HCT116 (cell line): ENCODE data around the gene OR2S2. TPM values are rescaled to one million over a fixed set of nuclear protein-coding genes. Genes with fewer than 3 reads are reported as not detected.

Experiments used
- ATAC-seq: fragments of 200-7000 bp; cut with Tn5 transposase; 2 replicates; pipeline ENCODE4 v1.9.1; 2020; ENCODE audit warnings: mild to moderate bottlenecking, moderate library complexity
- BruUV-seq: library from RNA; stranded (reverse); fragments of 400-500 nt; replicated peaks from 2 replicates; lab custom pipeline; 2021; lab: Mats Ljungman, UMichigan
- CTCF ChIA-PET: fragments of 300-600 bp; sonication (Branson Sonifier 250); formaldehyde crosslinking; loops from one replicate; lab custom pipeline; 2021; ENCODE audit warnings: antibody characterized with exemption; lab: Charles Lee
- POLR2A ChIA-PET: fragments of 300-600, 350-600 bp; sonication (Branson Sonifier 250); formaldehyde crosslinking; loops from one replicate; lab custom pipeline; 2021; ENCODE audit warnings: antibody characterized with exemption; lab: Charles Lee
- RAD21 ChIA-PET, 2 experiments: fragments of 300-600 bp; sonication (Branson Sonifier 250); formaldehyde crosslinking; loops; one replicate each; lab custom pipeline; 2023; ENCODE audit warnings: low total read pairs in 2 of 2; ENCODE audit not compliant: uncharacterized antibody in 2 of 2, unreplicated experiment in 2 of 2, low non-redundant PET in 1 of 2; lab: Charles Lee
- DNase-seq: peaks from one replicate; pipeline ENCODE4 v3.0.0-alpha.2; 2010; ENCODE audit warnings: low read depth, low spot score
- H2AFZ ChIP-seq: fragments of 200-600 bp; shearing (Covaris generic), sonication (generic); 2 replicates; pipeline ENCODE4 v1.6.1; 2017; ENCODE audit warnings: low read depth, mixed run types, mixed read lengths, antibody characterized with exemption, low read length; ENCODE audit not compliant: poor library complexity, severe bottlenecking
- H3K27ac ChIP-seq: 2 replicates; pipeline ENCODE4 v1.5.1; 2012; ENCODE audit warnings: low read depth, low read length
- H3K27me3 ChIP-seq: fragments of 200-600 bp; sonication (generic); 2 replicates; pipeline ENCODE4 v1.6.1; 2016; ENCODE audit warnings: mixed run types, low read length, mixed read lengths; ENCODE audit not compliant: insufficient read depth
- H3K36me3 ChIP-seq, 2 experiments: fragments of 200-500 bp in 1 of 2; fragments of 200-600 bp in 1 of 2; sonication (Bioruptor generic) in 1 of 2; sonication (generic) in 1 of 2; 2 replicates each; pipeline versions ENCODE4 v1.5.1 to v1.6.1; 2014 to 2016; ENCODE audit warnings: low read length in 2 of 2, inconsistent platforms in 1 of 2, mixed read lengths in 1 of 2, mixed run types in 1 of 2; ENCODE audit not compliant: insufficient read depth in 2 of 2, control insufficient read depth in 1 of 2
- H3K4me1 ChIP-seq, 2 experiments: fragments of 200-600 bp in 1 of 2; sonication (generic) in 1 of 2; 2 replicates each; pipeline versions ENCODE4 v1.5.1 to v1.6.1; 2012 to 2017; ENCODE audit warnings: low read length in 2 of 2, inconsistent platforms in 1 of 2, mild to moderate bottlenecking in 1 of 2, mixed read lengths in 1 of 2, mixed run types in 1 of 2, moderate library complexity in 1 of 2; ENCODE audit not compliant: insufficient read depth in 2 of 2, control insufficient read depth in 1 of 2
- H3K4me2 ChIP-seq: fragments of 200-600 bp; sonication (generic); 2 replicates; pipeline ENCODE4 v1.6.1; 2017; ENCODE audit warnings: mixed run types, low read length, mixed read lengths
- H3K4me3 ChIP-seq, 2 experiments: fragments of 200-600 bp in 1 of 2; sonication (generic) in 1 of 2; replicated peaks in 1 of 2; 2 replicates each; pipeline ENCODE4 v1.5.1; 2011 to 2016; ENCODE audit warnings: low read length in 2 of 2, control low read depth in 1 of 2, low read depth in 1 of 2, mild to moderate bottlenecking in 1 of 2, mixed read lengths in 1 of 2, mixed run types in 1 of 2
- H3K79me2 ChIP-seq: fragments of 200-600 bp; sonication (generic); 2 replicates; pipeline ENCODE4 v1.6.1; 2017; ENCODE audit warnings: mild to moderate bottlenecking, mixed run types, low read length, moderate library complexity, mixed read lengths; ENCODE audit not compliant: insufficient read depth
- H3K9ac ChIP-seq: fragments of 200-600 bp; sonication (generic); 2 replicates; pipeline ENCODE4 v1.6.1; 2016; ENCODE audit warnings: low read length, mixed read lengths
- H3K9me2 ChIP-seq: fragments of 200-600 bp; sonication (generic), shearing (Covaris generic); 2 replicates; pipeline ENCODE4 v1.6.1; 2017; ENCODE audit warnings: mixed run types, mild to moderate bottlenecking, moderate library complexity; ENCODE audit not compliant: insufficient read depth
- H3K9me3 ChIP-seq, 2 experiments: fragments of 200-500 bp in 1 of 2; fragments of 200-600 bp in 1 of 2; sonication (Bioruptor generic) in 1 of 2; sonication (generic) in 1 of 2; 2 replicates each; pipeline ENCODE4 v1.6.1; 2014 to 2017; ENCODE audit warnings: low read length in 2 of 2, mixed read lengths in 2 of 2, inconsistent platforms in 1 of 2, low read depth in 1 of 2, mild to moderate bottlenecking in 1 of 2, mixed run types in 1 of 2, moderate library complexity in 1 of 2; ENCODE audit not compliant: control insufficient read depth in 1 of 2, insufficient read depth in 1 of 2
- H4K20me1 ChIP-seq: fragments of 200-600 bp; sonication (generic), shearing (Covaris generic); 2 replicates; pipeline ENCODE4 v1.6.1; 2017; ENCODE audit warnings: mixed run types, mild to moderate bottlenecking, moderate library complexity; ENCODE audit not compliant: insufficient read depth
- CBX3 ChIP-seq: IDR thresholded peaks from 2 replicates; pipeline ENCODE4 v1.6.1; 2012; ENCODE audit warnings: low read depth
- ELF1 ChIP-seq: IDR thresholded peaks from 2 replicates; pipeline ENCODE4 v1.6.1; 2012; ENCODE audit warnings: low read depth, borderline replicate concordance
- FOSL1 ChIP-seq: IDR thresholded peaks from 2 replicates; pipeline ENCODE4 v1.6.1; 2012; ENCODE audit warnings: low read depth
- JUND ChIP-seq: IDR thresholded peaks from 2 replicates; pipeline ENCODE4 v1.6.1; 2012
- SP1 ChIP-seq: IDR thresholded peaks from 2 replicates; pipeline ENCODE4 v1.6.1; 2012; ENCODE audit warnings: low read depth
- TCF7L2 ChIP-seq: IDR thresholded peaks from 2 replicates; pipeline ENCODE4 v1.7.0; 2011; ENCODE audit warnings: borderline replicate concordance, inconsistent platforms; ENCODE audit not compliant: insufficient read depth, insufficient read length; ENCODE audit errors: extremely low read depth
- ZFX ChIP-seq: fragments of 450-650 bp; IDR thresholded peaks from 2 replicates; pipeline ENCODE4 v1.6.1; 2017
- intact Hi-C: fragments of 100-400 bp; cut with micrococcal nuclease; formaldehyde crosslinking; loops from 2 replicates; pipeline ENCODE4 v1.10.0; 2022
- total RNA-seq: library from RNA; stranded (reverse); gene quantifications from one replicate; pipeline ENCODE4 v1.2.1, GENCODE V29; 2021; ENCODE audit not compliant: unreplicated experiment
- TF ChIP-seq, protein P1 (sequence below): IDR thresholded peaks from 2 replicates; pipeline ENCODE4 v1.6.1; 2011; ENCODE audit warnings: mild to moderate bottlenecking, low read length, moderate library complexity; ENCODE audit not compliant: insufficient replicate concordance; ENCODE audit errors: extremely low read depth

Gene OR2S2
- total RNA-seq, 1 experiment from 2014 or later: not detected

GRCh38 chr9:35909274-35909673, 48.7 kb downstream of the OR2S2 start, which contains the start of gene SPAAR:
Gene SPAAR (plus strand): TSS chr9:35909490. CDS start chr9:35910464, 974 bp downstream.
- no peaks in the 10 kb centered on the region for H3K9me2 ChIP-seq
- no peaks in the 10 kb centered on the region for H4K20me1 ChIP-seq
- DNase-seq (no peak), ATAC-seq (no peak)
- no TSS peak for BruUV-seq
- H3K9ac ChIP-seq: peak within 1 kb of the TSS; percentile 49
- no peaks in the 10 kb centered on the region for H3K36me3 ChIP-seq
- H3K4me2 ChIP-seq: peak within 1 kb of the TSS; percentile 78
- POLR2A ChIA-PET: no interaction called here
- CTCF ChIA-PET: no interaction called here
- H3K4me1 ChIP-seq: peaks cover 47 to 69% of the 10 kb centered on the region in 2 experiments
- H3K79me2 ChIP-seq: no peaks in the 10 kb centered on the region
- intact Hi-C loops: no loop called here
- no peaks in the 10 kb centered on the region for H3K27me3 ChIP-seq
- TF ChIP-seq CBX3 (no peak), FOSL1 (no peak), JUND (no peak), SP1 (no peak), ELF1 (no peak), TCF7L2 (no peak), ZFX (no peak)
- TF ChIP-seq, protein P1, sequence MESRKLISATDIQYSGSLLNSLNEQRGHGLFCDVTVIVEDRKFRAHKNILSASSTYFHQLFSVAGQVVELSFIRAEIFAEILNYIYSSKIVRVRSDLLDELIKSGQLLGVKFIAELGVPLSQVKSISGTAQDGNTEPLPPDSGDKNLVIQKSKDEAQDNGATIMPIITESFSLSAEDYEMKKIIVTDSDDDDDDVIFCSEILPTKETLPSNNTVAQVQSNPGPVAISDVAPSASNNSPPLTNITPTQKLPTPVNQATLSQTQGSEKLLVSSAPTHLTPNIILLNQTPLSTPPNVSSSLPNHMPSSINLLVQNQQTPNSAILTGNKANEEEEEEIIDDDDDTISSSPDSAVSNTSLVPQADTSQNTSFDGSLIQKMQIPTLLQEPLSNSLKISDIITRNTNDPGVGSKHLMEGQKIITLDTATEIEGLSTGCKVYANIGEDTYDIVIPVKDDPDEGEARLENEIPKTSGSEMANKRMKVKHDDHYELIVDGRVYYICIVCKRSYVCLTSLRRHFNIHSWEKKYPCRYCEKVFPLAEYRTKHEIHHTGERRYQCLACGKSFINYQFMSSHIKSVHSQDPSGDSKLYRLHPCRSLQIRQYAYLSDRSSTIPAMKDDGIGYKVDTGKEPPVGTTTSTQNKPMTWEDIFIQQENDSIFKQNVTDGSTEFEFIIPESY: no peak
- H3K9me3 ChIP-seq: no peaks in the 10 kb centered on the region
- peak within 1 kb of the TSS; percentile 72 for H2AFZ ChIP-seq
- H3K4me3 ChIP-seq: peak within 1 kb of the TSS; percentile 25 to 47
- peak within 1 kb of the TSS; percentile 76 for H3K27ac ChIP-seq
- RAD21 ChIA-PET: no interaction called here
